Measurements from ENCODE around the gene DTX4.
A peak's percentile ranks its signal among the peaks of the same experiment; 100 is the strongest.
"Not testable (repeated sequence)": the region's sequence is repeated elsewhere in the genome, so short reads cannot be mapped to it uniquely, and the experiment has no call there.

The DTX4 gene

GRCh38 chr11:59171508-59172322 is at the start of gene DTX4:
Gene DTX4, plus strand, starts transcription at chr11:59172132. Its CDS starts 464 bp downstream, at chr11:59172596.
- no peak within 1 kb of the TSS for H3K4me3 ChIP-seq (ENCODE audit: low read depth, low read length)
- DNase-seq (ENCODE audit: low read depth) = peak; percentile 90
- TF ChIP-seq MAX (IDR thresholded peaks at IDR 0.05; ENCODE audit: low read depth, low read length) = 0 out of 2 replicates have a peak, but pooled peaks have one; percentile 13
- no peak for TF ChIP-seq MYC (IDR thresholded peaks at IDR 0.05; ENCODE audit: low read depth, low read length)
- TF ChIP-seq POLR2A (IDR thresholded peaks at IDR 0.05; ENCODE audit: extremely low read depth, insufficient read length) = no peak
- TF ChIP-seq CTCF (IDR thresholded peaks at IDR 0.05; ENCODE audit: low read depth, low read length) = peak; percentile 76

GRCh38 chr11:59135648-59136461 is 36.1 kb upstream of the DTX4 start:
- H3K4me3 ChIP-seq (ENCODE audit: low read depth, low read length) = peak overlapping the region; percentile 17
- peak; percentile 85 for DNase-seq (ENCODE audit: low read depth)
- peak; percentile 99 for TF ChIP-seq CTCF (IDR thresholded peaks at IDR 0.05; ENCODE audit: low read depth, low read length)
- no peak for TF ChIP-seq POLR2A (IDR thresholded peaks at IDR 0.05; ENCODE audit: extremely low read depth, insufficient read length)

GRCh38 chr11:59136551-59136950 is 35.4 kb upstream of the DTX4 start:
- DNase-seq (ENCODE audit: low read depth); H3K4me3 ChIP-seq (ENCODE audit: low read depth, low read length): not testable (repeated sequence)

- no peak for DNase-seq (ENCODE audit: low read depth)
- no peak overlapping the region for H3K4me3 ChIP-seq (ENCODE audit: low read depth, low read length)
- no peak for TF ChIP-seq CTCF (IDR thresholded peaks at IDR 0.05; ENCODE audit: low read depth, low read length)
- TF ChIP-seq POLR2A (IDR thresholded peaks at IDR 0.05; ENCODE audit: extremely low read depth, insufficient read length) = no peak
- TF ChIP-seq MAX (IDR thresholded peaks at IDR 0.05; ENCODE audit: low read depth, low read length) = no peak
- TF ChIP-seq MYC (IDR thresholded peaks at IDR 0.05; ENCODE audit: low read depth, low read length) = no peak
These were observed 34.7 kb upstream of the DTX4 start for GRCh38 chr11:59137190-59137589.

GRCh38 chr11:59138643-59139042 is 33.3 kb upstream of the DTX4 start:
- no peak for TF ChIP-seq POLR2A (IDR thresholded peaks at IDR 0.05; ENCODE audit: extremely low read depth, insufficient read length)
- TF ChIP-seq CTCF (IDR thresholded peaks at IDR 0.05; ENCODE audit: low read depth, low read length) = no peak
- no peak for TF ChIP-seq MYC (IDR thresholded peaks at IDR 0.05; ENCODE audit: low read depth, low read length)
- no peak for TF ChIP-seq MAX (IDR thresholded peaks at IDR 0.05; ENCODE audit: low read depth, low read length)
- H3K4me3 ChIP-seq (ENCODE audit: low read depth, low read length) = no peak overlapping the region
- DNase-seq (ENCODE audit: low read depth) = peak; percentile 5

GRCh38 chr11:59141191-59141590 is 30.7 kb upstream of the DTX4 start:
- TF ChIP-seq MYC (IDR thresholded peaks at IDR 0.05; ENCODE audit: low read depth, low read length) = no peak
- H3K4me3 ChIP-seq (ENCODE audit: low read depth, low read length) = no peak overlapping the region

More at GRCh38 chr11:59141191-59141590, 30.7 kb upstream of the DTX4 start:
- DNase-seq (ENCODE audit: low read depth) = no peak

All from NB4 (cell line).